Karpas-422 (cell line): Measurements from ENCODE around the gene EHMT2. TPM values are rescaled to one million over a fixed set of nuclear protein-coding genes. Genes with fewer than 3 reads are reported as not detected.
"Not testable (repeated sequence)": the region's sequence is repeated elsewhere in the genome, so short reads cannot be mapped to it uniquely, and the experiment has no call there.

Experiments
- DNase-seq: peaks from one replicate; pipeline ENCODE4 v3.0.0-alpha.2; 2015
- H2AFZ ChIP-seq: fragments of 200-600 bp; sonication (generic); 2 replicates; pipeline ENCODE4 v1.6.1; 2014; ENCODE audit warnings: antibody characterized with exemption, low read length, mixed read lengths
- H3K27ac ChIP-seq: fragments of 200-600 bp; sonication (generic); 2 replicates; pipeline ENCODE4 v1.5.1; 2014; ENCODE audit warnings: mild to moderate bottlenecking, low read length, moderate library complexity
- H3K27me3 ChIP-seq: fragments of 200-600 bp; sonication (generic); 2 replicates; pipeline ENCODE4 v1.6.1; 2014; ENCODE audit warnings: low read length, mixed read lengths
- H3K36me3 ChIP-seq: fragments of 200-600 bp; sonication (generic); 2 replicates; pipeline ENCODE4 v1.6.1; 2014; ENCODE audit warnings: low read length, mixed read lengths; ENCODE audit not compliant: insufficient read depth
- H3K4me1 ChIP-seq: fragments of 200-600 bp; sonication (generic); 2 replicates; pipeline ENCODE4 v1.6.1; 2014; ENCODE audit warnings: mild to moderate bottlenecking, low read length, mixed read lengths
- H3K4me2 ChIP-seq: fragments of 200-600 bp; sonication (generic); 2 replicates; pipeline ENCODE4 v1.6.1; 2014; ENCODE audit warnings: low read length, low read depth, mild to moderate bottlenecking; ENCODE audit not compliant: poor library complexity, severe bottlenecking
- H3K4me3 ChIP-seq: fragments of 200-600 bp; sonication (generic); 2 replicates; pipeline ENCODE4 v1.5.1; 2014; ENCODE audit warnings: mild to moderate bottlenecking, antibody characterized with exemption, low read length, mixed read lengths
- H3K79me2 ChIP-seq: fragments of 200-600 bp; sonication (generic); 2 replicates; pipeline ENCODE4 v1.6.1; 2014; ENCODE audit warnings: mild to moderate bottlenecking, low read length, mixed read lengths
- H3K9ac ChIP-seq: fragments of 200-600 bp; sonication (generic); 2 replicates; pipeline ENCODE4 v1.6.0; 2014; ENCODE audit warnings: low read length
- H3K9me2 ChIP-seq: fragments of 200-600 bp; sonication (generic), shearing (Covaris generic); replicated peaks from 2 replicates; pipeline ENCODE4 v1.6.0; 2014; ENCODE audit warnings: mild to moderate bottlenecking, low read length, moderate library complexity; ENCODE audit not compliant: insufficient read depth
- H3K9me3 ChIP-seq: fragments of 300-700, 200-600 bp; sonication (generic); 2 replicates; pipeline ENCODE4 v1.6.1; 2014; ENCODE audit warnings: low read length, mixed read lengths
- H4K20me1 ChIP-seq: fragments of 200-600 bp; sonication (generic); 2 replicates; pipeline ENCODE4 v1.6.1; 2014; ENCODE audit warnings: mild to moderate bottlenecking, antibody characterized with exemption, low read length, low read depth; ENCODE audit not compliant: insufficient read depth
- total RNA-seq: library from RNA; depleted of rRNA; stranded (reverse); fragments of >200 nt; shearing (Covaris generic); gene quantifications from 2 replicates; pipeline ENCODE4 v1.2.3, GENCODE V29; 2014; ENCODE audit warnings: low replicate concordance

EHMT2 gene
- total RNA-seq, 1 experiment from 2014 or later = 40.0 TPM

DNA sequence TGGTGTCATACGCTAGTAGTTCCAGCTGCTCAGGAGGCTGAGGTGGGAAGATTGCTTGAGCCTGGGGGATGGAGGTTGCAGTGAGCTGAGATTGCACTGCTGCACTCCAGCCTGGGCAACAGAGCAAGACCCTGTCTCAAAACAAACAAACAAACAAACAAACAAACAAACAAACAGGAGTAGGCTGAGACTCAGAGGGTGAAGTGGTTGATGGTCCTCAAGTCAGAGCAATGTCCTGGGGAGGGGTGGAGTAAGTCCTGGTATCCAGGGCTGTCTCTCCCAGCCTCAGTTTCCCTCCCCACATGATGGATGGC lies 28.9 kb downstream of the EHMT2 start:
- H3K4me1 ChIP-seq, H3K79me2 ChIP-seq, H3K9me3 ChIP-seq, H3K4me3 ChIP-seq, H4K20me1 ChIP-seq, H2AFZ ChIP-seq, H3K4me2 ChIP-seq, DNase-seq, H3K27ac ChIP-seq, H3K9me2 ChIP-seq, H3K9ac ChIP-seq, H3K36me3 ChIP-seq, H3K27me3 ChIP-seq: not testable (repeated sequence)

DNA sequence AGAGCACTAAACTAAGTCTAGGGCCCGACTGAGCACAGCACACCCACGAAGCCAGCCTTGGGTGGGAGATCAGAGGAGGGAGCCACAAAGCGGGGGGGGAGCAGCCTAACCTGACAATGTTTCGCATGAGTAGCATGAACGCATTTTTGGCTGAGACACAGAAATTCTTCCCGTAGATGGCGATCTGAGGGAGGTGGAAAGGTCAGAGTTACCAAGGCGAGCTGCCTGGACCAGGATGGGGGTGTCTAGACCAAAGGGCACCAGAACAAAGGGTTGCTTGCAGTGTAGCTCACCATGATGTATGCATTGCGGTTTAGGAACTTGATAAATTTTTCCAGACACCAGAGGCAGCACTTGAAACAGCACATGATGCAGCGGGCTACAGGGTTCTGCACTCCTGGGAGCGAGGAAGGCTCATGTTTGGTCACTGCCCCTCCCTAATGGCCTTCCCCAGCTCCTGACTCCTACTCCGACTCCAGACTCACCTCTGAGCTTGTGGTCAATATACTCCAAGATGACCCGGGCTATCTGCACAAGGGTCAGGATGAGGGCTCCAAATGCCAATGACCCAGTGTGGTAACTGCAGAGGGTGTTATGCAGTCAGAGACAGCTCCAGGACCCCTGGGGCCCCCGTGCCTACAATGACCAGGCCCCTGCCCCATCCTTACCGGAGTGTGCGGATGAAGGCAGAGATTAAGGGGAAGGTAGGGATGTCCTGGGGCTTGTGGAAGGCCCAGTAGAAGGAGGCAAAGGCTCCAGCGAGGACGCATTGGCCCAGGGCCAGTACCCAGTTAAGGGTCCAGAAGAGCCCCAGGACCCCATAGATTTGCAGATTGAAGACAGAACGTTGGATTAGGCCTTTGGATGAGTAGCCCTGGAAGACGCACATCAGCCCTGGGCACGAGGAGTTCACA lies 32.0 kb downstream of the EHMT2 start:
- H3K9me3 ChIP-seq = no peaks in the 10 kb centered on the region
- no peak overlapping the region for H2AFZ ChIP-seq
- H3K36me3 ChIP-seq = no peaks in the 10 kb centered on the region
- no peak overlapping the region for H3K4me2 ChIP-seq
- no peak overlapping the region for H3K9ac ChIP-seq
- H3K27ac ChIP-seq = no peak overlapping the region
- H3K27me3 ChIP-seq = no peaks in the 10 kb centered on the region
- H3K79me2 ChIP-seq = no peaks in the 10 kb centered on the region
- no peaks in the 10 kb centered on the region for H4K20me1 ChIP-seq
- H3K9me2 ChIP-seq = no peaks in the 10 kb centered on the region
- H3K4me3 ChIP-seq = no peak overlapping the region
- no peak for DNase-seq
- peaks cover 22% of the 10 kb centered on the region for H3K4me1 ChIP-seq

DNA sequence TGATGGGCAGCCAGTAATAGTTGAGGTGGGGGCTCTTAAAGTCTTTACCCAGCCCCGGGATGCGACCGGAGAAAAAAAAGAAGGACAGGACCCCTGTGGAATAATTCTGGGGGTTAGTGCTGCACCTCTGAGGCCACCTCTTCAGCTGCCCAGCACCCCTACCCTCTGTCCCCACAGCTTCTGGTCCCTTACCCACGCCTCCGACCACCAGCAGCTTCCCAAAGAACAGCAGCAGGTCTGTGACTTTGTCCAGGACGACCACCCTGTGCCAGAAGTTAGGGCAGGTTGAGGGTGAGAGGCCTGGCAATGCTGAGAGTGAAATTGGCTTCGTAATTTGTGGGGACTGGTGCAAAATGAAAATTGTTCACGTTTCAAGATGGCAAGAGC lies 32.7 kb downstream of the EHMT2 start:
- Histone ChIP-seq H3K9me2 (no peaks in the 10 kb centered on the region), H3K4me1 (peaks cover 22% of the 10 kb centered on the region), H3K36me3 (no peaks in the 10 kb centered on the region), H3K9me3 (no peaks in the 10 kb centered on the region), H3K79me2 (no peaks in the 10 kb centered on the region), H4K20me1 (no peaks in the 10 kb centered on the region), H2AFZ (no peak overlapping the region), H3K27me3 (no peaks in the 10 kb centered on the region), H3K4me2 (no peak overlapping the region), H3K4me3 (no peak overlapping the region), H3K27ac (no peak overlapping the region), H3K9ac (no peak overlapping the region)
- no peak for DNase-seq

DNA sequence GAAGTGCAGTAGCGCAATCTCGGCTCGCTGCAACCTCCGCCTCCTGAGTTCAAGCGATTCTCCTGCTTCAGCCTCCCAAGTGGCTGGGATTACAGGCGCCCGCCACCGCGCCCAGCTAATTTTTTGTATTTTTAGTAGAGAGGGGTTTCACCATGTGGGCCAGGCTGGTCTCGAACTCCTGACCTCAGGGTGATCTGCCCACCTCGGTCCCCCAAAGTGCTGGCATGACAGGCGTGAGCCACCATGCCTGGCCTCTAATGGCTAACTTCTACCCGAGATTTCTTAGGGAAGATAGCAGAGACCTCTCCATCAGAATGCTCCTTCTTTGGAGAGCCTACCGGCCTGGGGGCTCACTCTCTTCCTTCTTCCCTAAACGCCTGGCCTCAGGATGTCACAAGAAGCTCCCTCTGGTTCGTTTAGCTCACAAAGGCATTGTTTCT lies 33.4 kb downstream of the EHMT2 start:
- Histone ChIP-seq H3K4me3 (peak overlapping the region; percentile 78), H2AFZ (peak overlapping the region; percentile 95; the same call in 1 of the 2 replicates), H3K9ac (peak overlapping the region; percentile 71), H3K4me1 (peaks cover 22% of the 10 kb centered on the region), H3K4me2 (peak overlapping the region; percentile 94)
- not testable (repeated sequence) for H3K79me2 ChIP-seq, H3K36me3 ChIP-seq, H3K27ac ChIP-seq, H3K27me3 ChIP-seq, H3K9me2 ChIP-seq, DNase-seq, H4K20me1 ChIP-seq, H3K9me3 ChIP-seq

DNA sequence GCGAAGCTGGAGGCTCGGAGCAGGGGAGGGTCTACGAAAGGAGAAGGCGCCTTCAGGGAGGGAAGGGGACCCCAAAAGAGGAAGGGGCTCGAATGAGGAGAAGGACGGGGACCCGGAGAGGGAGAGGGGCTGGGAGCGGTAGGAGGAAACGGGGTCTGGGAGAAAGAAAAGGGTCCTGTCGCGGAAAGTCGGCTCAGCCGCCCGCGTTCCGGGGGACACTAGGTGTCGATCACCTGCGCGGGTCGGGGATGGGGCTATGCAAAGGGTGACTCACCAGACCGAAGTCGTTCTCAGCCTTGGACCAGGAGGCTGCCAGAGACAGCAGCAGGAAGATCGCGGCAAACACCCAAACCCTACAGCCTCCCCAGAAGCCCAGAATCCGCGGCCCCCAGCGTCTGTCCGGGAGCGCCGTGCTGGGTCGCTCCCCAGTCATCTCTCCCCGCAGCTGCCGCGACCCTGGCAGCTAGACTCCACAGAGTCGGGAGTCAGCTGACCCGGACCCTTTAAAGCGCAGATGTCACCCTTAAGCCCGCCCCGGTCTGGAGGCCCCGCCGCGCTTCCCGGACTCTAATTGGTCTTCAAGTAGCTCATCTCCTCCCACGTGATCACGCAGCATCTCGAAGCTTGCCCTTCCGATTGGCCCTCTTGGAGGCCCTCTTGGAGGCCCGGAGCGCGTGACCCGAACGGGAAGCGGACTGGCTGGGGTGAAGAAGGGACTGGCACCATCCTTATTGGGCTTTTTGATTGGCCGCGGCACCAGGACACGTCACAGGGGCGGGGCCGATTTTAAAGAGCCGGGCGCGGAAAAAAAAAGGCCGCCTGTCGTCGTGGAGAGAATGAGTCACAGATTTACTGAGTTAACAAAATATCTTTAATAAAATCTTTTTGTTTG lies 34.9 kb downstream of the EHMT2 start, which contains the start of gene NEU1:
NEU1 (minus strand) TSS at position 478 of the 892 bp plus-strand sequence; CDS start at position 433, 45 bp downstream.
- no peak within 1 kb of the TSS for H3K27ac ChIP-seq
- peak within 1 kb of the TSS; percentile 95 for H2AFZ ChIP-seq
- H3K9me2 ChIP-seq = no peaks in the 10 kb centered on the region
- DNase-seq = peak; percentile 100
- peak within 1 kb of the TSS; percentile 79 for H3K9ac ChIP-seq
- H4K20me1 ChIP-seq = no peaks in the 10 kb centered on the region
- no peaks in the 10 kb centered on the region; the same call in 1 of the 2 replicates for H3K36me3 ChIP-seq
- H3K79me2 ChIP-seq = no peaks in the 10 kb centered on the region
- H3K4me2 ChIP-seq = peak within 1 kb of the TSS; percentile 94
- H3K4me1 ChIP-seq = peaks cover 22% of the 10 kb centered on the region
- no peaks in the 10 kb centered on the region for H3K9me3 ChIP-seq
- no peaks in the 10 kb centered on the region for H3K27me3 ChIP-seq
- H3K4me3 ChIP-seq = peak within 1 kb of the TSS; percentile 86

DNA sequence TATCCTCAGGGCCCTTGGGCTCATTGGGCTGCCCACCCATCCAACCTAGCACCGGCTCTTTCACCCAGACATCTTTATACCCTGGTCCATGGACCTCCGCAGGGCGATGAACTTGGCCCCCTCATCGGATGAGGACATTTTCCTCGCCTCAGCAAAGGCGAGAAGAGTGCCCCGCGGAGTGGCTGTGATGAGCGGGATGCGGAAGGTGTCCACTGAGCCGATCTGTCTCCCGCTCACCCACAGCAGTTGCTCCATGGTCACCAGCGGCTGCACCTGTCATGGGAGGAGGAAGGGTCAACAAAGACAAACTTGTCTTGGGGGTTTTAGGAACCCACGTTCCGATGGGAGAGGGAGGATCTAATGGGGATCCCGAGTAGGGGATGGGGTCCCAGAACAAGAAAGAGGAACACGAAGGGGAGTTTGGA lies 35.6 kb downstream of the EHMT2 start:
- no peak overlapping the region for H2AFZ ChIP-seq

DNA sequence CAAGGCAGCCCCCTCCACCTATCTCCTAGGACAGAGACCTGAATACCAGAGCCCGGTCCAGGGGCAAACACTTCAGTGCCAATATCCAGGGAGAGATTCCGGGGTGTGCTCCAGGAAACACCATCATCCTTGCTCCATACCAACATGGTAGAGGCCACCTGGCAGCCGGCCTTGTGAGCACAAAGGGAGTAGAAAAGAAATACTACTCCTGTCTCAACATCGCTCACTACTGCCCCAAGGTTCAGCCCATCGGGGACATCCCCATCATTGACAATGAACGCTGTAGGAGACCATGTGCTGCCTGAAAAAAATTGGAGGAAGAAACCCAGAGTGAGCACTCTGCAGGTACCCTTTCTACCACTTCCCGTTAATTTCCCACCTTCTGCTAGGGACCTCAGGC lies 36.3 kb downstream of the EHMT2 start:
- no peaks in the 10 kb centered on the region for H4K20me1 ChIP-seq
- DNase-seq = no peak
- H3K4me2 ChIP-seq = no peak overlapping the region

More for the DNA sequence above, 35.6 kb downstream of the EHMT2 start:
- Histone ChIP-seq H3K27me3 (no peaks in the 10 kb centered on the region), H4K20me1 (no peaks in the 10 kb centered on the region), H3K79me2 (no peaks in the 10 kb centered on the region), H3K36me3 (no peaks in the 10 kb centered on the region; the same call in 1 of the 2 replicates), H3K4me3 (peak overlapping the region; percentile 86), H3K9me2 (no peaks in the 10 kb centered on the region), H3K4me2 (peak overlapping the region; percentile 89), H3K9me3 (no peaks in the 10 kb centered on the region), H3K4me1 (peaks cover 22% of the 10 kb centered on the region), H3K9ac (peak overlapping the region; percentile 79), H3K27ac (no peak overlapping the region)
- no peak for DNase-seq

DNA sequence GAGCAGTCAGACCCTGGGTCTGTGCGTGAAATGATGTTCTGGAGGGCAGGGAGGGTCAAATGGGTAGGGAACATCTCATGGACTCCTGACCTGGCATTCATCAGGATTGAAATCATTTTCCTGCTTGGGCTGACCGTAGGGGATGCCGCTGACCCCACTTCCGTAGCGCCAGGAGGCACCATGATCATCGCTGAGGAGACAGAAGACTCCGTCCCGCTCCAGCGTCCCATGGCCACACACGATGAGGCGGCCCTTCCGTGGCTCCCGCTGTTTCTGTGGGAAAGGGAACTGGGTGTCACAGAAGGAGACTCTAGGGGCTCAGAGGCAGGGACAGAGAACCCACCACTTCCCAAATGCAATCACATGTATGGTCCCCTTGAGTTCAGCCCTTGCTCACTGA lies 37.1 kb downstream of the EHMT2 start:
- H3K27ac ChIP-seq = no peak overlapping the region
- H3K9ac ChIP-seq = no peak overlapping the region
- H3K79me2 ChIP-seq = no peaks in the 10 kb centered on the region
- DNase-seq = no peak
- no peak overlapping the region for H3K4me2 ChIP-seq
- no peaks in the 10 kb centered on the region for H3K27me3 ChIP-seq
- H4K20me1 ChIP-seq = no peaks in the 10 kb centered on the region
- H3K9me2 ChIP-seq = no peaks in the 10 kb centered on the region
- peaks cover 22% of the 10 kb centered on the region for H3K4me1 ChIP-seq
- no peak overlapping the region for H3K4me3 ChIP-seq
- no peak overlapping the region for H2AFZ ChIP-seq
- no peaks in the 10 kb centered on the region; the same call in 1 of the 2 replicates for H3K36me3 ChIP-seq
- no peaks in the 10 kb centered on the region for H3K9me3 ChIP-seq

More for the DNA sequence above, 36.3 kb downstream of the EHMT2 start:
- H3K4me3 ChIP-seq = no peak overlapping the region
- no peaks in the 10 kb centered on the region for H3K79me2 ChIP-seq
- H3K4me1 ChIP-seq = peaks cover 22% of the 10 kb centered on the region
- no peaks in the 10 kb centered on the region; the same call in 1 of the 2 replicates for H3K36me3 ChIP-seq
- H3K9me3 ChIP-seq = no peaks in the 10 kb centered on the region
- H3K27me3 ChIP-seq = no peaks in the 10 kb centered on the region
- no peak overlapping the region for H2AFZ ChIP-seq
- H3K27ac ChIP-seq = no peak overlapping the region
- H3K9ac ChIP-seq = no peak overlapping the region; the same call in 1 of the 2 replicates
- no peaks in the 10 kb centered on the region for H3K9me2 ChIP-seq
